Sigmoid colon (tissue), 4 donors: ENCODE measurements around the gene PDCL3.

Experiments
- EP300 ChIP-seq, 4 donors: sonication (generic); formaldehyde crosslinking; IDR thresholded peaks; one replicate each; pipeline ENCODE4 v1.6.1; 2017; ENCODE audit warnings: antibody characterized with exemption in 4 of 4
- POLR2A ChIP-seq, 2 donors: fragments of 450-650 bp; IDR thresholded peaks; one replicate each; pipeline ENCODE4 v1.6.1; 2016; ENCODE audit warnings: antibody characterized with exemption in 2 of 2, mild to moderate bottlenecking in 2 of 2, moderate library complexity in 2 of 2
- TF ChIP-seq, protein P1 (sequence below), 4 experiments: fragments of 450-650 bp in 3 of 4; fragments of 200-600 bp in 1 of 4; IDR thresholded peaks; one replicate each; pipeline ENCODE4 v1.5.1; 2016 to 2019; ENCODE audit warnings: antibody characterized with exemption in 4 of 4, mild to moderate bottlenecking in 3 of 4, moderate library complexity in 2 of 4

DNA sequence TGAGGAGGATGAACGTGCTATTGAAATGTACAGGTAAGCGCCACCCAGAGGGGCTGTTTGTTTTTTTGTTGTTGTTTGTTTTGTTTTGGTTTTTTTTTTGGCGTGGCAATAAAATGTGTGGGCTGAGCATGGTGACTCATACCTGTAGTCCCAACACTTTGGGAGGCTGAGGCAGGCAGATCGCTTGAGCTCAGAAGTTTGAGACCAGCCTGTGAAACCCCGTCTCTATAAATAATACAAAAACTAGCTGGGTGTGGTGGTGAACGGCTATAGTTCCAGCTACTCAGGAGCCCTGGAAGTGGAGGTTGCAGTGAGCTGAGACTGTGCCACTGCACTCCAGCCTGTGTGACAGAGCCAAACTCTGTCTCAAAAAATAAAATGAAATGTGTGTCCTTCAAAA is 6.2 kb downstream of the PDCL3 start:
- TF ChIP-seq, protein P1, sequence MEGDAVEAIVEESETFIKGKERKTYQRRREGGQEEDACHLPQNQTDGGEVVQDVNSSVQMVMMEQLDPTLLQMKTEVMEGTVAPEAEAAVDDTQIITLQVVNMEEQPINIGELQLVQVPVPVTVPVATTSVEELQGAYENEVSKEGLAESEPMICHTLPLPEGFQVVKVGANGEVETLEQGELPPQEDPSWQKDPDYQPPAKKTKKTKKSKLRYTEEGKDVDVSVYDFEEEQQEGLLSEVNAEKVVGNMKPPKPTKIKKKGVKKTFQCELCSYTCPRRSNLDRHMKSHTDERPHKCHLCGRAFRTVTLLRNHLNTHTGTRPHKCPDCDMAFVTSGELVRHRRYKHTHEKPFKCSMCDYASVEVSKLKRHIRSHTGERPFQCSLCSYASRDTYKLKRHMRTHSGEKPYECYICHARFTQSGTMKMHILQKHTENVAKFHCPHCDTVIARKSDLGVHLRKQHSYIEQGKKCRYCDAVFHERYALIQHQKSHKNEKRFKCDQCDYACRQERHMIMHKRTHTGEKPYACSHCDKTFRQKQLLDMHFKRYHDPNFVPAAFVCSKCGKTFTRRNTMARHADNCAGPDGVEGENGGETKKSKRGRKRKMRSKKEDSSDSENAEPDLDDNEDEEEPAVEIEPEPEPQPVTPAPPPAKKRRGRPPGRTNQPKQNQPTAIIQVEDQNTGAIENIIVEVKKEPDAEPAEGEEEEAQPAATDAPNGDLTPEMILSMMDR (IDR thresholded peaks at IDR 0.05): no peak
- no peak for TF ChIP-seq POLR2A (IDR thresholded peaks at IDR 0.05)
- no peak for TF ChIP-seq EP300 (IDR thresholded peaks at IDR 0.05)
